H9 (cell line): ENCODE data around the gene CNBD2. TPM values are rescaled to one million over a fixed set of nuclear protein-coding genes. Genes with fewer than 3 reads are reported as not detected.

Experiments used
- DNase-seq: peaks from one replicate; pipeline ENCODE4 v3.0.0-alpha.2; 2017
- H2AFZ ChIP-seq: one replicate; pipeline ENCODE4 v1.6.1; 2013; ENCODE audit warnings: mild to moderate bottlenecking, low read length, control low read depth, moderate library complexity
- H2AK5ac ChIP-seq: 2 replicates; pipeline ENCODE4 v1.6.1; 2013; ENCODE audit warnings: low read length, control low read depth, mixed read lengths; ENCODE audit not compliant: insufficient read length
- H2BK120ac ChIP-seq: one replicate; pipeline ENCODE4 v1.6.1; 2013; ENCODE audit warnings: low read depth, mild to moderate bottlenecking, low read length, control low read depth, inconsistent platforms; ENCODE audit not compliant: poor library complexity, severe bottlenecking
- H2BK12ac ChIP-seq: 2 replicates; pipeline ENCODE4 v1.6.1; 2013; ENCODE audit warnings: low read length, control low read depth, mixed read lengths, low read depth; ENCODE audit not compliant: insufficient read length
- H2BK15ac ChIP-seq: 2 replicates; pipeline ENCODE4 v1.6.1; 2013; ENCODE audit warnings: low read depth, low read length, control low read depth
- H2BK20ac ChIP-seq: one replicate; pipeline ENCODE4 v1.6.1; 2013; ENCODE audit warnings: low read depth, mild to moderate bottlenecking, low read length, control low read depth, inconsistent platforms; ENCODE audit not compliant: poor library complexity, severe bottlenecking
- H2BK5ac ChIP-seq: 2 replicates; pipeline ENCODE4 v1.6.1; 2013; ENCODE audit warnings: low read length, control low read depth, mixed read lengths; ENCODE audit not compliant: insufficient read length
- H3K14ac ChIP-seq: 2 replicates; pipeline ENCODE4 v1.6.1; 2013; ENCODE audit warnings: low read length, control low read depth; ENCODE audit not compliant: insufficient read depth
- H3K18ac ChIP-seq: 2 replicates; pipeline ENCODE4 v1.6.1; 2013; ENCODE audit warnings: low read depth, mild to moderate bottlenecking, mixed read lengths, low read length, control low read depth; ENCODE audit not compliant: insufficient read length
- H3K23ac ChIP-seq: 2 replicates; pipeline ENCODE4 v1.6.1; 2013; ENCODE audit warnings: low read length, control low read depth, mixed read lengths, low read depth; ENCODE audit not compliant: insufficient read length
- H3K23me2 ChIP-seq: 2 replicates; pipeline ENCODE4 v1.6.1; 2013; ENCODE audit warnings: low read depth, mild to moderate bottlenecking, mixed read lengths, low read length, control low read depth; ENCODE audit not compliant: insufficient read length, poor library complexity, severe bottlenecking
- H3K27ac ChIP-seq: 2 replicates; pipeline ENCODE4 v1.5.1; 2013; ENCODE audit warnings: low read length, control low read depth, mixed read lengths, low read depth; ENCODE audit not compliant: insufficient read length
- H3K27me3 ChIP-seq: 2 replicates; pipeline ENCODE4 v1.6.1; 2013; ENCODE audit warnings: low read length, control low read depth, inconsistent platforms; ENCODE audit not compliant: insufficient read depth
- H3K4ac ChIP-seq: 2 replicates; pipeline ENCODE4 v1.6.1; 2013; ENCODE audit warnings: low read depth, mild to moderate bottlenecking, control low read depth, inconsistent platforms, low read length, moderate library complexity
- H3K4me1 ChIP-seq: 2 replicates; pipeline ENCODE4 v1.6.1; 2013; ENCODE audit warnings: low read length, control low read depth, inconsistent platforms; ENCODE audit not compliant: insufficient read depth
- H3K4me2 ChIP-seq: 2 replicates; pipeline ENCODE4 v1.6.1; 2013; ENCODE audit warnings: low read length, control low read depth, mixed read lengths; ENCODE audit not compliant: insufficient read length, insufficient read depth
- H3K56ac ChIP-seq: 2 replicates; pipeline ENCODE4 v1.6.1; 2013; ENCODE audit warnings: low read depth, mild to moderate bottlenecking, mixed read lengths, low read length, control low read depth; ENCODE audit not compliant: insufficient read length
- H3K79me1 ChIP-seq: 2 replicates; pipeline ENCODE4 v1.6.1; 2013; ENCODE audit warnings: low read depth, mild to moderate bottlenecking, moderate library complexity, low read length, control low read depth, inconsistent platforms; ENCODE audit not compliant: insufficient read depth, poor library complexity, severe bottlenecking
- H3K79me2 ChIP-seq: 2 replicates; pipeline ENCODE4 v1.6.1; 2013; ENCODE audit warnings: low read length, control low read depth, inconsistent platforms; ENCODE audit not compliant: insufficient read depth
- H3K9ac ChIP-seq: 2 replicates; pipeline ENCODE4 v1.6.1; 2013; ENCODE audit warnings: low read length, control low read depth, mixed read lengths; ENCODE audit not compliant: insufficient read length; ENCODE audit errors: extremely low read depth
- H3K9me3 ChIP-seq: one replicate; pipeline ENCODE4 v1.6.1; 2013; ENCODE audit warnings: low read depth, low read length, inconsistent platforms; ENCODE audit not compliant: control insufficient read depth
- H3T11ph ChIP-seq: one replicate; pipeline ENCODE4 v1.6.1; 2013; ENCODE audit warnings: mild to moderate bottlenecking, low read length, control low read depth, inconsistent platforms
- H4K20me1 ChIP-seq: one replicate; pipeline ENCODE4 v1.6.1; 2013; ENCODE audit not compliant: control insufficient read depth, insufficient read length, insufficient read depth
- H4K5ac ChIP-seq: 2 replicates; pipeline ENCODE4 v1.6.1; 2013; ENCODE audit warnings: low read depth, mild to moderate bottlenecking, mixed read lengths, low read length, control low read depth; ENCODE audit not compliant: insufficient read length
- H4K8ac ChIP-seq: replicated peaks from 2 replicates; pipeline ENCODE4 v1.6.1; 2013; ENCODE audit warnings: low read length, control low read depth, mixed read lengths, low read depth; ENCODE audit not compliant: insufficient read length
- H4K91ac ChIP-seq: 2 replicates; pipeline ENCODE4 v1.6.1; 2013; ENCODE audit warnings: low read depth, mild to moderate bottlenecking, moderate library complexity, mixed read lengths, low read length, control low read depth; ENCODE audit not compliant: insufficient read length
- H3K27ac Mint-ChIP-seq, 3 experiments: 2 replicates in 2 of 3; 3 replicates in 1 of 3; pipeline ENCODE4 v1.8.0; 2020 to 2021; ENCODE audit warnings: mixed read lengths in 3 of 3, mild to moderate bottlenecking in 1 of 3, moderate library complexity in 1 of 3
- H3K27me3 Mint-ChIP-seq: 2 replicates; pipeline ENCODE4 v1.8.0; 2021; ENCODE audit warnings: low read depth, mild to moderate bottlenecking, moderate library complexity, mixed read lengths
- H3K36me3 Mint-ChIP-seq, 3 experiments: 2 replicates in 2 of 3; 3 replicates in 1 of 3; pipeline ENCODE4 v1.8.0; 2020 to 2021; ENCODE audit warnings: low read depth in 3 of 3, mixed read lengths in 3 of 3; ENCODE audit not compliant: insufficient read depth in 1 of 3
- H3K4me1 Mint-ChIP-seq, 2 experiments: 2 replicates each; pipeline ENCODE4 v1.8.0; 2020; ENCODE audit warnings: mixed read lengths in 2 of 2
- H3K4me3 Mint-ChIP-seq, 2 experiments: 2 replicates in 1 of 2; 3 replicates in 1 of 2; pipeline ENCODE4 v1.8.0; 2020 to 2021; ENCODE audit warnings: mild to moderate bottlenecking in 2 of 2, mixed read lengths in 2 of 2, moderate library complexity in 1 of 2
- H3K9me3 Mint-ChIP-seq, 2 experiments: 2 replicates in 1 of 2; 3 replicates in 1 of 2; pipeline ENCODE4 v1.8.0; 2020; ENCODE audit warnings: mild to moderate bottlenecking in 2 of 2, mixed read lengths in 2 of 2, moderate library complexity in 1 of 2
- WGBS: extraction: QIAGEN DNeasy Blood & Tissue Kit; methylation state at CpG from one replicate; pipeline ENCODE4 v1.1.7; 2013; ENCODE audit warnings: missing lambda C conversion rate, low lambda C conversion rate, mixed read lengths; ENCODE audit not compliant: insufficient read length; ENCODE audit errors: extremely low coverage; 5-methylcytosine and 5-hydroxymethylcytosine counted together
- total RNA-seq: library from RNA; stranded (reverse); gene quantifications from 2 replicates; pipeline ENCODE4 v1.2.1, GENCODE V29; 2021
- TF ChIP-seq, protein P1 (sequence below): fragments of 200-600 bp; sonication (generic); conservative IDR thresholded peaks from 3 replicates; pipeline ENCODE4 v1.8.0; 2021; ENCODE audit warnings: antibody characterized with exemption, mild to moderate bottlenecking

Gene CNBD2
- total RNA-seq, 1 experiment from 2014 or later, result 3.1 TPM

DNA sequence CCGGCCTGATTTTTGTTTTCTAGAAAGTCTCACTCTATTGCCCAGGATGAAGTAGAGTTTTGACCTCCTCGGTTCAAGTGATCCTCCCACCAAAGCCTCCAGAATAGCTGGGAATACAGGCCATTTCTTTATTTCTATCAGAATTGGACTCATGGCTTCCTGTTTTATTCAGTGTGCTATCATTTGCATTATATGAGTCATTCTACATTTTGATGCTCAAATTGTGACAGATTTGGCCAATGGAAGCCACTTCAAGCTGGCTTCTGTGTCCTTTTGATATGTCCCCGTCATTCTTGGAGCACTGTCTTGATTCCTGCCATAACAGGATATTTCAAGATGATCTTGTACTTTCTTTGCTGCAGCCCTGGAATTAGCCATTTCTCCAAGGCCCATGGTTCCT is 75.1 kb downstream of the CNBD2 start:
- Histone ChIP-seq H3K27ac (no peak overlapping the region), H3K14ac (no peak overlapping the region), H4K20me1 (no peaks in the 10 kb centered on the region), H3K79me1 (no peaks in the 10 kb centered on the region), H3K4me1 (no peaks in the 10 kb centered on the region), H3K9ac (no peak overlapping the region), H3K23me2 (no peaks in the 10 kb centered on the region), H2BK20ac (no peak overlapping the region), H2AFZ (no peak overlapping the region), H3T11ph (no peak overlapping the region), H3K23ac (no peak overlapping the region), H2AK5ac (no peak overlapping the region), H3K4ac (no peak overlapping the region), H4K91ac (no peak overlapping the region), H3K27me3 (no peaks in the 10 kb centered on the region), H4K5ac (no peak overlapping the region), H3K9me3 (no peaks in the 10 kb centered on the region), H3K18ac (no peak overlapping the region), H3K56ac (no peak overlapping the region), H4K8ac (no peak overlapping the region), H2BK120ac (no peak overlapping the region), H2BK15ac (no peak overlapping the region), H3K4me2 (no peak overlapping the region), H2BK5ac (no peak overlapping the region), H3K79me2 (peaks cover 2% of the 10 kb centered on the region; the same call in 1 of the 2 replicates), H2BK12ac (no peak overlapping the region)
- Mint-ChIP-seq H3K36me3 (peaks cover 5 to 11% (median 10%) of the 10 kb centered on the region in 3 experiments; a peak in 6 of 7 replicates), H3K4me1 (peaks cover 11 to 17% of the 10 kb centered on the region in 2 experiments), H3K4me3 (no peak overlapping the region), H3K27ac (no peak overlapping the region), H3K27me3 (no peaks in the 10 kb centered on the region; the same call in 1 of the 2 replicates), H3K9me3 (no peaks in the 10 kb centered on the region)
- TF ChIP-seq, protein P1, sequence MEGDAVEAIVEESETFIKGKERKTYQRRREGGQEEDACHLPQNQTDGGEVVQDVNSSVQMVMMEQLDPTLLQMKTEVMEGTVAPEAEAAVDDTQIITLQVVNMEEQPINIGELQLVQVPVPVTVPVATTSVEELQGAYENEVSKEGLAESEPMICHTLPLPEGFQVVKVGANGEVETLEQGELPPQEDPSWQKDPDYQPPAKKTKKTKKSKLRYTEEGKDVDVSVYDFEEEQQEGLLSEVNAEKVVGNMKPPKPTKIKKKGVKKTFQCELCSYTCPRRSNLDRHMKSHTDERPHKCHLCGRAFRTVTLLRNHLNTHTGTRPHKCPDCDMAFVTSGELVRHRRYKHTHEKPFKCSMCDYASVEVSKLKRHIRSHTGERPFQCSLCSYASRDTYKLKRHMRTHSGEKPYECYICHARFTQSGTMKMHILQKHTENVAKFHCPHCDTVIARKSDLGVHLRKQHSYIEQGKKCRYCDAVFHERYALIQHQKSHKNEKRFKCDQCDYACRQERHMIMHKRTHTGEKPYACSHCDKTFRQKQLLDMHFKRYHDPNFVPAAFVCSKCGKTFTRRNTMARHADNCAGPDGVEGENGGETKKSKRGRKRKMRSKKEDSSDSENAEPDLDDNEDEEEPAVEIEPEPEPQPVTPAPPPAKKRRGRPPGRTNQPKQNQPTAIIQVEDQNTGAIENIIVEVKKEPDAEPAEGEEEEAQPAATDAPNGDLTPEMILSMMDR, result no peak
- no peak for DNase-seq
- no CpG with 5 or more reads among the region's 3 CpGs for whole genome bisulfite sequencing
